Caco-2 (cell line): Measurements from ENCODE around the gene SYN1. TPM values are rescaled to one million over a fixed set of nuclear protein-coding genes. Genes with fewer than 3 reads are reported as not detected.

Experiments
- BruUV-seq: library from RNA; stranded (reverse); fragments of 400-500 nt; replicated peaks from 2 replicates; lab custom pipeline; 2021; lab: Mats Ljungman, UMichigan
- CTCF ChIA-PET: fragments of 300-600 bp; sonication (Branson Sonifier 250); formaldehyde crosslinking; loops from one replicate; lab custom pipeline; 2022; ENCODE audit warnings: antibody characterized with exemption; lab: Charles Lee
- POLR2A ChIA-PET: fragments of 300-600 bp; sonication (Branson Sonifier 250); formaldehyde crosslinking; loops from one replicate; lab custom pipeline; 2022; ENCODE audit warnings: antibody characterized with exemption; lab: Charles Lee
- DNase-seq, 2 experiments: peaks; one replicate each; pipeline versions ENCODE4 v3.0.0 to v3.0.0-alpha.2; 2020 to 2022
- H3K27me3 ChIP-seq: replicated peaks from 2 replicates; pipeline ENCODE4 v1.6.0; 2011; ENCODE audit warnings: low read length; ENCODE audit not compliant: control insufficient read depth, insufficient read depth
- H3K36me3 ChIP-seq: 2 replicates; pipeline ENCODE4 v1.5.1; 2011; ENCODE audit warnings: low read length; ENCODE audit not compliant: control insufficient read depth, insufficient read depth
- H3K4me1 ChIP-seq: fragments of 250-450 bp; sonication (Bioruptor Pico); 2 replicates; pipeline ENCODE4 v1.5.1; 2020; ENCODE audit warnings: mild to moderate bottlenecking
- H3K4me3 ChIP-seq: 2 replicates; pipeline ENCODE4 v1.5.1; 2011; ENCODE audit warnings: low read depth, mild to moderate bottlenecking, control low read depth, low read length
- H3K9me3 ChIP-seq: fragments of 250-450 bp; sonication (Bioruptor Pico); 2 replicates; pipeline ENCODE4 v1.5.1; 2020; ENCODE audit warnings: mild to moderate bottlenecking, moderate library complexity
- H3K27ac Mint-ChIP-seq: one replicate; pipeline ENCODE4 v1.8.0; 2022; ENCODE audit warnings: mixed read lengths; ENCODE audit not compliant: unreplicated experiment
- H3K27me3 Mint-ChIP-seq: one replicate; pipeline ENCODE4 v1.8.0; 2022; ENCODE audit warnings: mixed read lengths; ENCODE audit not compliant: insufficient read depth, unreplicated experiment
- H3K36me3 Mint-ChIP-seq: one replicate; pipeline ENCODE4 v1.8.0; 2022; ENCODE audit warnings: mild to moderate bottlenecking, mixed read lengths; ENCODE audit not compliant: insufficient read depth, unreplicated experiment
- H3K4me1 Mint-ChIP-seq: one replicate; pipeline ENCODE4 v1.8.0; 2022; ENCODE audit warnings: low read depth, mixed read lengths; ENCODE audit not compliant: unreplicated experiment
- H3K4me3 Mint-ChIP-seq: one replicate; pipeline ENCODE4 v1.8.0; 2022; ENCODE audit warnings: mild to moderate bottlenecking, moderate library complexity, mixed read lengths; ENCODE audit not compliant: unreplicated experiment
- H3K9me3 Mint-ChIP-seq: one replicate; pipeline ENCODE4 v1.8.0; 2022; ENCODE audit warnings: mixed read lengths; ENCODE audit not compliant: unreplicated experiment
- CTCF ChIP-seq, 2 experiments: fragments of 200-600 bp in 1 of 2; IDR thresholded peaks; 1 replicate in 1 of 2; 2 replicates in 1 of 2; pipeline versions ENCODE4 v1.5.1 to v1.8.0; 2011 to 2022; ENCODE audit warnings: antibody characterized with exemption in 1 of 2, control low read depth in 1 of 2, inconsistent platforms in 1 of 2, low read depth in 1 of 2, low read length in 1 of 2, mild to moderate bottlenecking in 1 of 2, moderate library complexity in 1 of 2; ENCODE audit not compliant: insufficient read depth in 1 of 2, severe bottlenecking in 1 of 2, unreplicated experiment in 1 of 2
- intact Hi-C: fragments of 100-400 bp; cut with micrococcal nuclease; formaldehyde crosslinking; loops from one replicate; pipeline ENCODE4 v1.10.0; 2022; ENCODE audit not compliant: unreplicated experiment
- total RNA-seq: library from RNA; stranded (reverse); gene quantifications from 2 replicates; pipeline ENCODE4 v1.2.3, GENCODE V29; 2022

Gene SYN1
- total RNA-seq, 1 experiment from 2014 or later, result not detected

DNA sequence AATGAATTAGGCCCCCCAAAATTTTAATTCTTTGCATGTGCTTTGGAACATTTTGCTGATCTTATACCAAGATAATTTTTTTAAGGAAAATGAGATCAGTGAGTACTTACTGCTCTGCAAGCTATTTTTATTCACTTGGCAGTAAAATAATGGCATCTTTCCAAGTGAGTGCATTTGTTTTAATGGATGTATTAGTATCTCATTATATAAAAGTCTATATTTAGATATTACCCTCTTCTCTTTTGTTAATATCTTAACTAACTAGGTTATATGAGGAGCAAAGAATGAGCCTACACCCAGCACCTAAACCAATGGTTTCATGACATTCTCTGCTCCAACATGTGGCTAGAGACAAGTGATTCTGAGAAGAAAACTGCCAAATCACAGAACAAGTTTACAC is 79.8 kb downstream of the SYN1 start:
- Histone ChIP-seq H3K36me3 (no peaks in the 10 kb centered on the region), H3K4me3 (no peak overlapping the region), H3K9me3 (no peaks in the 10 kb centered on the region), H3K27me3 (no peaks in the 10 kb centered on the region), H3K4me1 (0 out of 2 replicates have a peak, but pooled peaks cover 5% of the 10 kb centered on the region)
- no peak overlapping the region for H3K27ac Mint-ChIP-seq
- H3K4me3 Mint-ChIP-seq, result no peak overlapping the region
- DNase-seq, result no peak
- H3K27me3 Mint-ChIP-seq, result no peaks in the 10 kb centered on the region
- no TSS peak for BruUV-seq
- ChIA-PET CTCF (no interaction called here), POLR2A (no interaction called here)
- no peak for TF ChIP-seq CTCF (IDR thresholded peaks at IDR 0.05; ENCODE audit: insufficient read depth in 1 of 2, low read depth in 1 of 2, low read length in 1 of 2, severe bottlenecking in 1 of 2, unreplicated experiment in 1 of 2)
- no peaks in the 10 kb centered on the region for H3K9me3 Mint-ChIP-seq
- intact Hi-C loops, result no loop called here
- H3K36me3 Mint-ChIP-seq, result no peaks in the 10 kb centered on the region
- no peaks in the 10 kb centered on the region for H3K4me1 Mint-ChIP-seq

DNA sequence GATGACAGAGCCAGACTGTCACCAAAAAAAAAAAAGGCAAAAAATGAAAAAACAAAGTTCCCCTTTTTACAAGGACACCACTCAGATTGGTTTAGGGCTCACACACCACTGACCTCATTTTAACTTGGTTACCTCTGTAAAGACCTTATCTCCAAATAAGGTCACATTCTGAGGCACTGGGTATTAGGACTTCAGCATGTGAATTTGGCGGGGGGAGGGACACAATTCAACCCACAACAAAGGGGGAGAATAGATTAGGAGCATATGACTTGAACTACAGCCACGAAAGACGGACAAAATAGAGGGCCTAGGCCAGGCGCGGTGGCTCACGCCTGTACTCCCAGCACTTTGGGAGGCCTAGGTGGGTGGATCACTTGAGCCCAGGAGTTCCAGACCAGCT is 89.6 kb downstream of the SYN1 start:
- no peak for DNase-seq
- Histone ChIP-seq H3K4me3 (no peak overlapping the region), H3K4me1 (no peaks in the 10 kb centered on the region), H3K36me3 (no peaks in the 10 kb centered on the region), H3K27me3 (no peaks in the 10 kb centered on the region), H3K9me3 (no peaks in the 10 kb centered on the region)
- no peaks in the 10 kb centered on the region for H3K36me3 Mint-ChIP-seq
- no TSS peak for BruUV-seq
- peaks cover 5% of the 10 kb centered on the region for H3K27me3 Mint-ChIP-seq
- ChIA-PET CTCF (no interaction called here), POLR2A (no interaction called here)
- no peak overlapping the region for H3K4me3 Mint-ChIP-seq
- H3K9me3 Mint-ChIP-seq, result no peaks in the 10 kb centered on the region
- intact Hi-C loops, result no loop called here
- no peak for TF ChIP-seq CTCF (IDR thresholded peaks at IDR 0.05; ENCODE audit: insufficient read depth in 1 of 2, low read depth in 1 of 2, low read length in 1 of 2, severe bottlenecking in 1 of 2, unreplicated experiment in 1 of 2)
- H3K4me1 Mint-ChIP-seq, result no peaks in the 10 kb centered on the region
- H3K27ac Mint-ChIP-seq, result no peak overlapping the region

DNA sequence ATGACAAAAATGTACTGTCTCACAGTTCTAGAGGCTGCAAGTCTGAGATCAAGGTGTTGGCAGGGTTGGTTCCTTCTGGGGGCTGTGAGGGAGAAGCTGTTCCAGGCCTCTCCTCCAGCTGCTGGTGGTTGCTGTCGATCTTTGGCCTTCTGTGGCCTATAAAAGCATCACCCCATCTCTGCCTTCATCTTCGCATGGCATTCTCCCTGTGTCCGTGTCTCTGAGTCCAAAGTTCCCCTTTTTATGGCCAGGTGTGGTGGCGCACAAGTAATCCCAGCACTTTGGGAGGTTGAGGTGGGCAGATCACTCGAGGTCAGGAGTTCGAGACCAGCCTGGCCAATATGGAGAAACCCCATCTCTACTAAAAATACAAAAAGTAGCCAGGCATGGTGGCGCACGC is 90.1 kb downstream of the SYN1 start:
- no peaks in the 10 kb centered on the region for H3K36me3 Mint-ChIP-seq
- no peak overlapping the region for H3K27ac Mint-ChIP-seq
- BruUV-seq, result no TSS peak
- no peak for DNase-seq
- Histone ChIP-seq H3K9me3 (no peaks in the 10 kb centered on the region), H3K4me1 (no peaks in the 10 kb centered on the region), H3K36me3 (no peaks in the 10 kb centered on the region), H3K4me3 (no peak overlapping the region), H3K27me3 (no peaks in the 10 kb centered on the region)
- no peak for TF ChIP-seq CTCF (IDR thresholded peaks at IDR 0.05; ENCODE audit: insufficient read depth in 1 of 2, low read depth in 1 of 2, low read length in 1 of 2, severe bottlenecking in 1 of 2, unreplicated experiment in 1 of 2)
- no peaks in the 10 kb centered on the region for H3K4me1 Mint-ChIP-seq
- intact Hi-C loops, result no loop called here
- ChIA-PET POLR2A (no interaction called here), CTCF (no interaction called here)
- H3K4me3 Mint-ChIP-seq, result no peak overlapping the region
- no peaks in the 10 kb centered on the region for H3K9me3 Mint-ChIP-seq
- peaks cover 5% of the 10 kb centered on the region for H3K27me3 Mint-ChIP-seq
